Endothelial cell (in vitro differentiated cells): ENCODE data around the gene YWHAQ. TPM values are rescaled to one million over a fixed set of nuclear protein-coding genes. Genes with fewer than 3 reads are reported as not detected.
"Not testable (repeated sequence)": the region's sequence is repeated elsewhere in the genome, so short reads cannot be mapped to it uniquely, and the experiment has no call there.

Experiments used
- DNase-seq: peaks from one replicate; pipeline ENCODE4 v3.0.0; 2021; ENCODE audit warnings: low spot score
- H3K27ac Mint-ChIP-seq: one replicate; pipeline ENCODE4 v1.8.0; 2021; ENCODE audit warnings: mixed read lengths, inconsistent platforms; ENCODE audit not compliant: unreplicated experiment
- H3K27me3 Mint-ChIP-seq: one replicate; pipeline ENCODE4 v1.8.0; 2021; ENCODE audit warnings: mild to moderate bottlenecking, moderate library complexity, mixed read lengths, inconsistent platforms; ENCODE audit not compliant: unreplicated experiment
- H3K36me3 Mint-ChIP-seq: one replicate; pipeline ENCODE4 v1.8.0; 2021; ENCODE audit warnings: mild to moderate bottlenecking, low read depth, mixed read lengths, inconsistent platforms; ENCODE audit not compliant: unreplicated experiment
- H3K4me1 Mint-ChIP-seq: one replicate; pipeline ENCODE4 v1.8.0; 2021; ENCODE audit warnings: mild to moderate bottlenecking, mixed read lengths, inconsistent platforms; ENCODE audit not compliant: unreplicated experiment
- H3K4me3 Mint-ChIP-seq: one replicate; pipeline ENCODE4 v1.8.0; 2021; ENCODE audit warnings: mild to moderate bottlenecking, mixed read lengths, inconsistent platforms; ENCODE audit not compliant: unreplicated experiment
- H3K9me3 Mint-ChIP-seq: one replicate; pipeline ENCODE4 v1.8.0; 2021; ENCODE audit warnings: mixed read lengths, inconsistent platforms; ENCODE audit not compliant: unreplicated experiment
- total RNA-seq: library from RNA; stranded (reverse); fragmentation: NEBNext Ultra II Directional; extraction: Animal tissue kit (Norgen Biotek cat#: 25700); gene quantifications from one replicate; pipeline ENCODE4 v1.2.1, GENCODE V29; 2021; ENCODE audit not compliant: unreplicated experiment
- TF ChIP-seq, protein P1 (sequence below): fragments of 200-600 bp; sonication (generic); IDR thresholded peaks from one replicate; pipeline ENCODE4 v1.5.0; 2021; ENCODE audit warnings: antibody characterized with exemption; ENCODE audit not compliant: unreplicated experiment

YWHAQ gene
- total RNA-seq, 1 donor from 2014 or later: 268 TPM

DNA sequence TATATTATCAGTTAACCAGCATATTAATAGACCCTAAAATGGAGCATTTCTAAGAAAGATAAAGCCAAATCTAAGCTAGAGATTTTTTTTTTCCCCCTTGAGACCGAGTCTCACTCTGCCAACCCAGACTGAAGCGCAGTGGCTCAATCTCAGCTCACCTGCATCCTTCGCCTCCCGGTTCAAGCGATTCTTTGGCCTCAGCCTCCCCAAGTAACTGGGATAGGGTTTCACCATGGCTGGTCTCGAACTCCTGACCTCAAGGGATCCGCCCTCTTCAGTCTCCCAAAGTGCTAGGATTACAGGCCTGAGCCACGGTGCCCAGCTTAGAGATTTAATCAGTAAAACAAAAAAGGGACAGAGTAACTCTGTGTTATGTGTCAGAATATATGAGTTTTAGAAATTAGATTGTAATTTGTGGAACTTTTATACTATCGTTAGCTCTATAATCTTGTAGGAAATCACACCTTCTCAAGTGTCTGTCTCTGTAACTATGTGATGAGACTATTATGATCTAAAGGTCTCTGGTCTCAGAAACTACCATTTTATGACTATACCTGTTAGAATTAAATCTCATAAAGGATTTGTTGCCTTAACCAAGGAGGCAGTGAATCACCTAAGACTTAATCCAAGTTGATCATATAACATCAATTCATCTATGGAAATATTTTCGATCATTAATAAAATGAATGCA lies 34.0 kb downstream of the YWHAQ start:
- no peak for DNase-seq
- Mint-ChIP-seq H3K9me3 (no peaks in the 10 kb centered on the region), H3K27me3 (peaks cover 1% of the 10 kb centered on the region), H3K4me3 (no peak overlapping the region), H3K4me1 (no peaks in the 10 kb centered on the region), H3K27ac (no peak overlapping the region), H3K36me3 (peaks cover 24% of the 10 kb centered on the region)
- TF ChIP-seq, protein P1, sequence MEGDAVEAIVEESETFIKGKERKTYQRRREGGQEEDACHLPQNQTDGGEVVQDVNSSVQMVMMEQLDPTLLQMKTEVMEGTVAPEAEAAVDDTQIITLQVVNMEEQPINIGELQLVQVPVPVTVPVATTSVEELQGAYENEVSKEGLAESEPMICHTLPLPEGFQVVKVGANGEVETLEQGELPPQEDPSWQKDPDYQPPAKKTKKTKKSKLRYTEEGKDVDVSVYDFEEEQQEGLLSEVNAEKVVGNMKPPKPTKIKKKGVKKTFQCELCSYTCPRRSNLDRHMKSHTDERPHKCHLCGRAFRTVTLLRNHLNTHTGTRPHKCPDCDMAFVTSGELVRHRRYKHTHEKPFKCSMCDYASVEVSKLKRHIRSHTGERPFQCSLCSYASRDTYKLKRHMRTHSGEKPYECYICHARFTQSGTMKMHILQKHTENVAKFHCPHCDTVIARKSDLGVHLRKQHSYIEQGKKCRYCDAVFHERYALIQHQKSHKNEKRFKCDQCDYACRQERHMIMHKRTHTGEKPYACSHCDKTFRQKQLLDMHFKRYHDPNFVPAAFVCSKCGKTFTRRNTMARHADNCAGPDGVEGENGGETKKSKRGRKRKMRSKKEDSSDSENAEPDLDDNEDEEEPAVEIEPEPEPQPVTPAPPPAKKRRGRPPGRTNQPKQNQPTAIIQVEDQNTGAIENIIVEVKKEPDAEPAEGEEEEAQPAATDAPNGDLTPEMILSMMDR: no peak

DNA sequence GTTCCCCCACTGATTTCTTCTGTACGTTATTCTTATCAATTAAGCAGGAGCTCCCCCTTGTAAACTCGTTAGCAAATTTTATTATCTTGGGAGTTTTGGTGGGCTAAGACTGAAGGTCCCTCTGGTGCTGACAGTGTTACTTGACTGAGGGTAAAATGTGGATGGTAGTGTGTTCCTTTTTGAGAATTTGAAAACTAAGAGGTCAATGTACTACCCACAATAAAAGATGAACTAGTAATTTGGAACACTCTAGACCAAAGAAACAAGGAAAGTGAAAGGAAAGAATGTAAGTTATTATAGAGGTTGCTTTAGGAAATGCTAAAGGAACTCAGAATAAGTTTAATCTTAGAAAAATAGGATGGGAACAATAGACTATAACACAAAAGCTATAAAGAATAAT lies 35.1 kb downstream of the YWHAQ start:
- Mint-ChIP-seq H3K4me3 (no peak overlapping the region), H3K9me3 (no peaks in the 10 kb centered on the region), H3K4me1 (no peaks in the 10 kb centered on the region), H3K27ac (no peak overlapping the region), H3K27me3 (peaks cover 1% of the 10 kb centered on the region), H3K36me3 (peaks cover 24% of the 10 kb centered on the region)
- TF ChIP-seq, protein P1: no peak
- no peak for DNase-seq

DNA sequence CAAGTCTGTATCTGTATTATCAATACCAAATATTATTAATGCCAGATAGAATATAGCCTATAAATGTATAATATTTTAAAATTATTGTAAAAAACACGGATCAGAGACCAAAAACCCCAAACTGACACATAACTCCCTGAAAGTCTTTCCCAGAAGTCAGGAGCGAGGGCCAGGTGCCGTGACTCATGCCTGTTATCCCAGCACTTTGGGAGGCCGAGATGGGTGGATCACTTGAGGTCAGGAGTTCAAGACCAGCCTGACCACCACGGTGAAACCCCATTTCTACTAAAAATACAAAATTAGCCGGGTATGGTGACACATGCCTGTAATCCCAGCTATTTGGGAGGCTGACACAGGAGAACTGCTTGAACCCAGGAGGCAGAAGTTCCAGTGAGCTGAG lies 35.5 kb downstream of the YWHAQ start:
- H3K4me3 Mint-ChIP-seq, H3K9me3 Mint-ChIP-seq, H3K27me3 Mint-ChIP-seq, H3K27ac Mint-ChIP-seq, H3K4me1 Mint-ChIP-seq, DNase-seq: not testable (repeated sequence)
- H3K36me3 Mint-ChIP-seq: peaks cover 20% of the 10 kb centered on the region

- no peak for DNase-seq
- peaks cover 12% of the 10 kb centered on the region for H3K36me3 Mint-ChIP-seq
- no peak overlapping the region for H3K4me3 Mint-ChIP-seq
- H3K4me1 Mint-ChIP-seq: no peaks in the 10 kb centered on the region
- peak overlapping the region; percentile 26 for H3K27ac Mint-ChIP-seq
- no peaks in the 10 kb centered on the region for H3K9me3 Mint-ChIP-seq
- peaks cover 1% of the 10 kb centered on the region for H3K27me3 Mint-ChIP-seq
- TF ChIP-seq, protein P1: no peak
These were observed 36.3 kb downstream of the YWHAQ start for GRCh38 chr2:9594366-9595054.

GRCh38 chr2:9593925-9594324 lies 36.9 kb downstream of the YWHAQ start:
- H3K9me3 Mint-ChIP-seq: no peaks in the 10 kb centered on the region
- TF ChIP-seq, protein P1: no peak
- no peak overlapping the region for H3K4me3 Mint-ChIP-seq
- H3K4me1 Mint-ChIP-seq: no peaks in the 10 kb centered on the region
- peaks cover 7% of the 10 kb centered on the region for H3K36me3 Mint-ChIP-seq
- no peak for DNase-seq
- no peak overlapping the region for H3K27ac Mint-ChIP-seq
- peaks cover 1% of the 10 kb centered on the region for H3K27me3 Mint-ChIP-seq
